ENCODE results near the gene HPS1.

Gene HPS1

GRCh38 chr10:98456043-98456570 is 9.4 kb upstream of the HPS1 start:
- Mint-ChIP-seq H3K27ac (no peak overlapping the region), H3K27me3 (peaks cover 39% of the 10 kb centered on the region), H3K4me3 (no peak overlapping the region), H3K4me1 (ENCODE audit: low read depth) (no peaks in the 10 kb centered on the region), H3K9me3 (no peaks in the 10 kb centered on the region), H3K36me3 (ENCODE audit: low read depth) (no peaks in the 10 kb centered on the region)

- no peak overlapping the region for H3K4me3 Mint-ChIP-seq
- no peaks in the 10 kb centered on the region for H3K36me3 Mint-ChIP-seq (ENCODE audit: low read depth)
- H3K9me3 Mint-ChIP-seq, result no peaks in the 10 kb centered on the region
- no peaks in the 10 kb centered on the region for H3K4me1 Mint-ChIP-seq (ENCODE audit: low read depth)
- H3K27ac Mint-ChIP-seq, result no peak overlapping the region
- H3K27me3 Mint-ChIP-seq, result peaks cover 43% of the 10 kb centered on the region
Measured at GRCh38 chr10:98453729-98454128, 7.0 kb upstream of the HPS1 start.

GRCh38 chr10:98450618-98451017 is 3.9 kb upstream of the HPS1 start:
- H3K36me3 Mint-ChIP-seq (ENCODE audit: low read depth), result no peaks in the 10 kb centered on the region
- no peak overlapping the region for H3K27ac Mint-ChIP-seq
- peaks cover 29% of the 10 kb centered on the region for H3K27me3 Mint-ChIP-seq
- H3K4me1 Mint-ChIP-seq (ENCODE audit: low read depth), result peaks cover 16% of the 10 kb centered on the region
- no peaks in the 10 kb centered on the region for H3K9me3 Mint-ChIP-seq
- H3K4me3 Mint-ChIP-seq, result no peak overlapping the region

- Mint-ChIP-seq H3K9me3 (no peaks in the 10 kb centered on the region), H3K36me3 (ENCODE audit: low read depth) (peaks cover 9% of the 10 kb centered on the region), H3K27me3 (peaks cover 29% of the 10 kb centered on the region), H3K27ac (no peak overlapping the region), H3K4me3 (no peak overlapping the region), H3K4me1 (ENCODE audit: low read depth) (peaks cover 30% of the 10 kb centered on the region)
Measured at GRCh38 chr10:98449287-98449686, 2.6 kb upstream of the HPS1 start.

GRCh38 chr10:98446151-98446660 is 529 bp downstream of the HPS1 start:
- peaks cover 30% of the 10 kb centered on the region for H3K36me3 Mint-ChIP-seq (ENCODE audit: low read depth)
- H3K27ac Mint-ChIP-seq, result peak overlapping the region; percentile 86
- peaks cover 9% of the 10 kb centered on the region for H3K27me3 Mint-ChIP-seq
- H3K4me1 Mint-ChIP-seq (ENCODE audit: low read depth), result peaks cover 53% of the 10 kb centered on the region
- H3K4me3 Mint-ChIP-seq, result peak overlapping the region; percentile 90
- no peaks in the 10 kb centered on the region for H3K9me3 Mint-ChIP-seq

GRCh38 chr10:98445200-98445812 is 1.4 kb downstream of the HPS1 start:
- Mint-ChIP-seq H3K9me3 (no peaks in the 10 kb centered on the region), H3K27me3 (peaks cover 2% of the 10 kb centered on the region), H3K27ac (peak overlapping the region; percentile 86), H3K36me3 (ENCODE audit: low read depth) (peaks cover 39% of the 10 kb centered on the region), H3K4me3 (peak overlapping the region; percentile 90), H3K4me1 (ENCODE audit: low read depth) (peaks cover 57% of the 10 kb centered on the region)

- Mint-ChIP-seq H3K4me3 (peak overlapping the region; percentile 90), H3K4me1 (ENCODE audit: low read depth) (peaks cover 57% of the 10 kb centered on the region), H3K27me3 (no peaks in the 10 kb centered on the region), H3K36me3 (ENCODE audit: low read depth) (peaks cover 47% of the 10 kb centered on the region), H3K27ac (peak overlapping the region; percentile 80), H3K9me3 (no peaks in the 10 kb centered on the region)
Measured at GRCh38 chr10:98444314-98445006, 2.3 kb downstream of the HPS1 start.

GRCh38 chr10:98438715-98439114 is 8.0 kb downstream of the HPS1 start:
- Mint-ChIP-seq H3K27me3 (no peaks in the 10 kb centered on the region), H3K27ac (no peak overlapping the region), H3K9me3 (no peaks in the 10 kb centered on the region), H3K4me1 (ENCODE audit: low read depth) (peaks cover 30% of the 10 kb centered on the region), H3K36me3 (ENCODE audit: low read depth) (peaks cover 82% of the 10 kb centered on the region), H3K4me3 (no peak overlapping the region)

- no peaks in the 10 kb centered on the region for H3K9me3 Mint-ChIP-seq
- peaks cover 15% of the 10 kb centered on the region for H3K4me1 Mint-ChIP-seq (ENCODE audit: low read depth)
- H3K36me3 Mint-ChIP-seq (ENCODE audit: low read depth), result peaks cover 82% of the 10 kb centered on the region
- H3K4me3 Mint-ChIP-seq, result no peak overlapping the region
- H3K27ac Mint-ChIP-seq, result no peak overlapping the region
- no peaks in the 10 kb centered on the region for H3K27me3 Mint-ChIP-seq
Measured at GRCh38 chr10:98436704-98437103, 10.0 kb downstream of the HPS1 start.

- Mint-ChIP-seq H3K4me1 (ENCODE audit: low read depth) (peaks cover 7% of the 10 kb centered on the region), H3K27ac (no peak overlapping the region), H3K4me3 (no peak overlapping the region), H3K27me3 (no peaks in the 10 kb centered on the region), H3K36me3 (ENCODE audit: low read depth) (peaks cover 80% of the 10 kb centered on the region), H3K9me3 (no peaks in the 10 kb centered on the region)
Measured at GRCh38 chr10:98435178-98435577, 11.6 kb downstream of the HPS1 start.

GRCh38 chr10:98433881-98434732 is 12.6 kb downstream of the HPS1 start:
- Mint-ChIP-seq H3K27ac (no peak overlapping the region), H3K4me1 (ENCODE audit: low read depth) (peaks cover 7% of the 10 kb centered on the region), H3K9me3 (no peaks in the 10 kb centered on the region), H3K4me3 (no peak overlapping the region), H3K36me3 (ENCODE audit: low read depth) (peaks cover 72% of the 10 kb centered on the region), H3K27me3 (no peaks in the 10 kb centered on the region)

- Mint-ChIP-seq H3K4me3 (no peak overlapping the region), H3K4me1 (ENCODE audit: low read depth) (peaks cover 6% of the 10 kb centered on the region), H3K9me3 (no peaks in the 10 kb centered on the region), H3K27ac (no peak overlapping the region), H3K36me3 (ENCODE audit: low read depth) (peaks cover 68% of the 10 kb centered on the region), H3K27me3 (no peaks in the 10 kb centered on the region)
Measured at GRCh38 chr10:98433371-98433770, 13.4 kb downstream of the HPS1 start.

GRCh38 chr10:98432330-98432729 is 14.4 kb downstream of the HPS1 start:
- H3K36me3 Mint-ChIP-seq (ENCODE audit: low read depth), result peaks cover 60% of the 10 kb centered on the region
- H3K9me3 Mint-ChIP-seq, result no peaks in the 10 kb centered on the region
- no peaks in the 10 kb centered on the region for H3K4me1 Mint-ChIP-seq (ENCODE audit: low read depth)
- H3K27me3 Mint-ChIP-seq, result no peaks in the 10 kb centered on the region
- no peak overlapping the region for H3K27ac Mint-ChIP-seq
- H3K4me3 Mint-ChIP-seq, result no peak overlapping the region

GRCh38 chr10:98431016-98431415 is 15.7 kb downstream of the HPS1 start:
- Mint-ChIP-seq H3K4me3 (no peak overlapping the region), H3K27me3 (no peaks in the 10 kb centered on the region), H3K36me3 (ENCODE audit: low read depth) (peaks cover 54% of the 10 kb centered on the region), H3K27ac (no peak overlapping the region), H3K4me1 (ENCODE audit: low read depth) (no peaks in the 10 kb centered on the region), H3K9me3 (no peaks in the 10 kb centered on the region)

GRCh38 chr10:98430427-98430826 is 16.3 kb downstream of the HPS1 start:
- Mint-ChIP-seq H3K27ac (no peak overlapping the region), H3K36me3 (ENCODE audit: low read depth) (peaks cover 48% of the 10 kb centered on the region), H3K27me3 (no peaks in the 10 kb centered on the region), H3K9me3 (no peaks in the 10 kb centered on the region), H3K4me1 (ENCODE audit: low read depth) (no peaks in the 10 kb centered on the region), H3K4me3 (no peak overlapping the region)
